MG63 (cell line): Measurements from ENCODE around the gene DCP1A. TPM values are rescaled to one million over a fixed set of nuclear protein-coding genes. Genes with fewer than 3 reads are reported as not detected.
"Not testable (repeated sequence)": the region's sequence is repeated elsewhere in the genome, so short reads cannot be mapped to it uniquely, and the experiment has no call there.

Source experiments
- DNase-seq: peaks from one replicate; pipeline ENCODE4 v3.0.0-alpha.2; 2020
- H3K27me3 ChIP-seq: fragments of 250-450 bp; sonication (Bioruptor Pico); 2 replicates; pipeline ENCODE4 v1.5.1; 2020; ENCODE audit warnings: mild to moderate bottlenecking, moderate library complexity
- H3K36me3 ChIP-seq: fragments of 250-450 bp; sonication (Bioruptor Pico); 2 replicates; pipeline ENCODE4 v1.5.1; 2020; ENCODE audit warnings: mild to moderate bottlenecking, moderate library complexity
- H3K4me3 ChIP-seq: fragments of 250-450 bp; sonication (Bioruptor Pico); 2 replicates; pipeline ENCODE4 v1.5.1; 2020; ENCODE audit warnings: mild to moderate bottlenecking, moderate library complexity
- H3K9me3 ChIP-seq: fragments of 250-450 bp; sonication (Bioruptor Pico); 2 replicates; pipeline ENCODE4 v1.5.1; 2020; ENCODE audit warnings: mild to moderate bottlenecking, moderate library complexity
- total RNA-seq: library from RNA; depleted of rRNA; stranded (reverse); fragments of >200 nt; shearing (Covaris generic); gene quantifications from 2 replicates; pipeline ENCODE4 v1.2.3, GENCODE V29; 2014; ENCODE audit warnings: low replicate concordance

The DCP1A gene
- total RNA-seq, 1 experiment from 2014 or later = 5.9 TPM

DNA sequence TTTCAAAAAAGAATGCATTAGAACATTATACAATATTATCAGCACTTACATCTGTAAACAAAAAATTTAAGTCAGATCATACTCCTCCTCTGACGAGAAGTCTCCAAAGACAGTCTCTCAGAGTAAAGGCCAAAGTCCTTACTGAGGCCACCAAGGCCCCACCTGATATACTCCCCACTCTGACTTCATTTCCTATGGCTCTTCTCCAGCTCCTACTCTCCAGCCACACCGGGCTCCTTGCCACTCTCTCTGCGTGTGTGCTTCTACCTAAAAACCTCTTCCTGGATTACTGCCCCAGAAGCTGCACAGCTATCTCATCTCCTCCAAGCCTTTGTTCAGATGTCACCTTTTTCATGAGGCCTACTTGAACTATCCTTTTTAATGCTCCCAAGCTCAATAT lies 5.0 kb downstream of the DCP1A start:
- Histone ChIP-seq H3K36me3 (peaks cover 24% of the 10 kb centered on the region), H3K9me3 (no peaks in the 10 kb centered on the region), H3K4me3 (no peak overlapping the region), H3K27me3 (no peaks in the 10 kb centered on the region)
- peak; percentile 23 for DNase-seq

DNA sequence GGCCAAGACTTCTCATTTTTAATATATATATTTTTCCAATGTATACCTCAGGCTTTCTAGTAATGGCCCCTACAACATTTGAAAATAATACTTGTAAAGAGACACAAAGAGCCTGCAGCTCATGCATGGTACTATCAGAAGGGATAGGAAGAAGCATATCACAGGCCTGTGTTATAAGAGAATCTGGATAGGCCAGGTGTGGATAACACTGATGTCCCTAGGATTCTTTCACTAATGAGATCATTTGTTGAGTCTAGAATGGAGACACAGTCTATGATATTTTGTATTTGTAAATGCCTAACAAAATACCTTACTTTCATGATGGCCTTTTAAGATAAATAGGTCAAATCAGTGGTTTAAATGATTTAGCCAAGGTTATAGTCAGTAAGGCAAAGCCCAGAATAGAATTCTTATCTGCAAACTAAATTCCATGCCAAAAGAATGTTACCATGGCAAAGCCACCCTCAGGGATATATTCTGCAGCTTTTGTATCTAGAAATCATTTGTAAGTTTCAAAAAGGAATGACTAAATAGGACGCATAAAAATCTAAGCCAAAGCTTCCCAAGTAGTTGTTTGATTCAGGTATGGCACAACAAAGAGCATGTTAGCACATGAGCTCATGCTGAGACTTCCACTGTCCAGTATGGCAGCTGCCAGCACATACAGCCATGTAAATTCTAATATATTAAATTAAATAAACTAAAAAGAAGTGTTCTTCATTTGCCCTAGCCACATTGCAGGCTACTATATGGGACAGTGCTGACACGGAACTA lies 10.0 kb downstream of the DCP1A start:
- DNase-seq = no peak
- peaks cover 16% of the 10 kb centered on the region for H3K36me3 ChIP-seq
- H3K9me3 ChIP-seq = no peaks in the 10 kb centered on the region
- H3K27me3 ChIP-seq = no peaks in the 10 kb centered on the region
- H3K4me3 ChIP-seq = no peak overlapping the region

DNA sequence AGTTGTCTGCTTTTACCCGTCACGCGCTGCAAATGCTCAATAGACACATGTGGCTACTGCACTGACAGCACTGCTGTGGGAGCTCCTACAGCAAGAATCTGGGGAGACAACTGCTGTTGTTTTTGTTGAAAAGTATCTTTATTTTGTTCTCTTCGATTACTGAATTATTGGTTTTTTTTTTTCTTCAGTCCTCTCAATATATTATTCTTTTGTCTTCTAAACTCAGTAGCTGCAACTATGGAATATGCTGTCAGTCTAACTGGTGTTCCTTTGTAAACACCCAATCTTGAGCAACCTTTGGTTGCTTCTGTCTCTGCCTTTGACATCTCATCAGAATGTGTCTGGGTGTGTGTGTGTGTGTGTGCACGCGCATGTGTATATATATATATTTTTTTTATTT lies 12.6 kb downstream of the DCP1A start:
- DNase-seq = no peak
- no peak overlapping the region for H3K4me3 ChIP-seq
- H3K27me3 ChIP-seq = no peaks in the 10 kb centered on the region
- peaks cover 9% of the 10 kb centered on the region for H3K36me3 ChIP-seq
- H3K9me3 ChIP-seq = no peaks in the 10 kb centered on the region

DNA sequence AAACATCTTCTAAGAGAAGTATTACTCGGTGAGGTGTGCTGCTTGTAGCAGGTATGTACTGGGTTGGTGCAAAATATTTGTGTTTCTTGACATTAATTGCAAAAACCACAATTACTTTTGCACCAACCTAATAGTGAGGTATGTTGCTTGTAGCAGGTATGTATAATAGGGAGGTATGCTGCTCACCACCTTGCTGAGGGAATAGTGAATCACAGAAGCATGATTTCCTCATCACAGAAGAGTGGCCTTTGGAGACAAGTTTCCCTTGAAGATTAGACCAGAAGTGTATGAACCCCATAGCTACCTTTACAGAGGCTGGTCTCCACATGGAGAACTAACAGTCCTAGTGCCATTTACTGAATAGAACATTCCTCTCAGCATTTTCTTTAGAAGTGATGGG lies 15.5 kb downstream of the DCP1A start:
- no peaks in the 10 kb centered on the region for H3K27me3 ChIP-seq
- H3K4me3 ChIP-seq = no peak overlapping the region
- peaks cover 7% of the 10 kb centered on the region for H3K36me3 ChIP-seq
- DNase-seq = no peak
- no peaks in the 10 kb centered on the region for H3K9me3 ChIP-seq

DNA sequence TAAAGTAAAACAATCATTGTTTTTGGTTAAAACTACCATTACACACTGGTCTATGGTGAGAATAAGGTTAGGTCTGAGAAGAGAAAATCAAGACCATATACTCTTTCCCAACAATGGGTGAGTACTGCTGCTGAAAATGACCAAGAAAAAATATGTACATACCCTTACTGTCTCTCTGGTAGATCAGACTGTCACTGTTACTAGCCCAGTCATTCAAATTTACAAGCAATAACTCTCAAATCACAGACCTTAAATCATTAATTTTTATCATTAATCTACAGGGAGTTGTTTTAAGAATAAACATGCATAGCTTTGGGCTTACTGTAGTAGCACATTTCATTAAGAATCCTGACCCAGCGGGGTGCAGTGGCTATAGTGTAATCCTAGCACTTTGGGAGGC lies 17.4 kb downstream of the DCP1A start:
- no peak for DNase-seq
- H3K36me3 ChIP-seq = peaks cover 7% of the 10 kb centered on the region
- H3K9me3 ChIP-seq = no peaks in the 10 kb centered on the region
- H3K4me3 ChIP-seq = no peak overlapping the region
- no peaks in the 10 kb centered on the region for H3K27me3 ChIP-seq

DNA sequence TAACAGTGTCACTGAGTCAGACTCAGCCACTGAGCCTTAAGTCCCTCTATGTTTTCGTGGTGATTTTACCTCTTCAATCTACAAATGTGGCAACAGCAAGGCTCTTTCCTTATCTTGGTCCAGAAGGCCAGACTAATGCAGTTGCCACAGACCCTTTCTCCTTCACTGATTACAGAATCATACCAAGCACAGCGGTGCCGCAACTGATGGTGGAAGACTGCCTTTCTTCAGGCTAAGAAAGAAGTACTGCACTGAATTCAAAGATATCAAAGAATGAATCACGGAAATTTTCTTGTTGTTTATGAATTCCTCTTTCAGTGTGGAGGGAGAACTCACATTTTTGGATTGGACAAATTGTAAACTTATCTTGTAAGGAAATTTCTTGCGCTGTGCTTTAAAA lies 18.6 kb downstream of the DCP1A start:
- no peaks in the 10 kb centered on the region for H3K27me3 ChIP-seq
- no peak overlapping the region for H3K4me3 ChIP-seq
- H3K36me3 ChIP-seq = peaks cover 7% of the 10 kb centered on the region
- no peak for DNase-seq
- no peaks in the 10 kb centered on the region for H3K9me3 ChIP-seq

DNA sequence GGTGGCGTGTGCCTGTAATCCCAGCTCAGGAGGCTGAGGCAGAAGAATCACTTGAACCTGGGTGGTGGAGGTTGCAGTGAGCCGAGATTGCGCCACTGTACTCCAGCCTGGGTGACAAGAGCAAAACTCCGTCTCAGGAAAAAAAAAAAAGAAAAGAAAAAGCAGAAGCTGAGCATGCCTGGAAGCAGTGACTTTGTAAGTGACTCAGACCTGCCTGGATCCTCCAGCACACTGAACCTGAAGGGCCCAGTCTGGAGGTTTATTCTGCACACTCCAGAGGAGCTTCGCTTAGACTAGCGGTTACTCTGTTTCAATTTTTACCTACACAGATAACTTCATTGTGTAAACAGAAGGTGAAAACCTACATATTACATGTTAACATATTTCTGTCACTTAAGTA lies 19.4 kb downstream of the DCP1A start:
- not testable (repeated sequence) for H3K36me3 ChIP-seq, H3K9me3 ChIP-seq, H3K4me3 ChIP-seq, DNase-seq, H3K27me3 ChIP-seq

DNA sequence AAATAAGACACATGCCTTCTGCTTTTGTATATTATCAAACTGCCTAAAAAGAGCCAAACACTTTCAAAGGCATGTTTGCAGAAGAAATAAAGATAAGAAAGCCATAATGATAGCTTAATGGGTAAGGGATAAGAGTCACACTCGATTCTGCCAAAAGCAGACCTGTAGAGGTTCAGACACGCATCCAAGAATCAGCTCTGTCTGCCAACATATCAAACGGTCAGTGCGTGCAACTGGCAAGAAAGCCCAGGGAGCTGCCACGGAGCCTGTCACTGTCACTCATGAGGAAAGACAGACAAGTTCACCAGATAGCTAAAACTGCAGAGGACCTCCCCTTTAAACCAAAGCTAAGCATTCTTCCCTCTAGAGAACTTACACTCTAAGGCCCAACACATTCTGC lies 23.2 kb downstream of the DCP1A start:
- no peak for DNase-seq

DNA sequence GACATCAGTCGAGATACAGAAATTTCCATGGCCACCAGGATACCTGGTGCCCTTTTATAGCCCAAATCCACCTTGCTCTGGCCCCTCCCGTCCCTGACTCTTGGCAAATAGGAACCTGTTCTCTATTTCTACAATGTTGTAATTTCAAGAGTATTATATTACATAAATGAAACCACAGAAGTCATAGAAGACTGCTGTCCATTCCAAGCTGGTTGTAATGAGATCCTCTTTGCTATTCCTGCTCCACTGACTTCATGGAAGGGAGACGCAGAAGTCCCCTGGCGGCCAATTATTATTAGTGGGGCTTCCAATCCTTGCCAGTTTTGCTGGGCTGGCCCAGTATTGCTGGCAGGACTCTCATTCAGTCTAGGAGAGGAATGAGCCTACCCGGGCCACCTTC lies 26.6 kb downstream of the DCP1A start:
- no peak for DNase-seq
- H3K4me3 ChIP-seq = no peak overlapping the region
- H3K27me3 ChIP-seq = no peaks in the 10 kb centered on the region
- peaks cover 13% of the 10 kb centered on the region for H3K36me3 ChIP-seq
- no peaks in the 10 kb centered on the region for H3K9me3 ChIP-seq

More for the DNA sequence above, 23.2 kb downstream of the DCP1A start:
- H3K36me3 ChIP-seq = peaks cover 13% of the 10 kb centered on the region
- no peak overlapping the region for H3K4me3 ChIP-seq
- H3K9me3 ChIP-seq = no peaks in the 10 kb centered on the region
- H3K27me3 ChIP-seq = no peaks in the 10 kb centered on the region

DNA sequence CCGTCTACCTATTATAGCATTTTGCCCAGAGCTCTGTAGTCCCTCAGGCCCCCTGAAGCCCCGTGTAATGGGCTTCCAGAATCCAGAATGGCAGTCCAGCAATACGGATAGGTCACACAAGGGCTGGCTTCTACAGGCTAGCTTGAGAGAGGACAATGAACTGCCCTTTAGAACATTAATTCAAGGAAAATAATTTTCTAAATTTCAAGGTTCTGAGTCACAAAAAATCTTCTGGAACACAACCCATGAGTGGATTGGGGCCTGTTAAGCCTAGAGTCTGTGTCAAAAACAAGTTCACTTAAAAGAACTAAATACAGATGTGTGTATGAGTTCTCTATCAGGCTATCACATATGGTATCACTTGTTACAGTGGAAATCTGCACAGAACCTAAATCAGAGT lies 28.8 kb downstream of the DCP1A start:
- Histone ChIP-seq H3K36me3 (peaks cover 13% of the 10 kb centered on the region), H3K9me3 (no peaks in the 10 kb centered on the region), H3K27me3 (no peaks in the 10 kb centered on the region), H3K4me3 (no peak overlapping the region)
- DNase-seq = no peak

DNA sequence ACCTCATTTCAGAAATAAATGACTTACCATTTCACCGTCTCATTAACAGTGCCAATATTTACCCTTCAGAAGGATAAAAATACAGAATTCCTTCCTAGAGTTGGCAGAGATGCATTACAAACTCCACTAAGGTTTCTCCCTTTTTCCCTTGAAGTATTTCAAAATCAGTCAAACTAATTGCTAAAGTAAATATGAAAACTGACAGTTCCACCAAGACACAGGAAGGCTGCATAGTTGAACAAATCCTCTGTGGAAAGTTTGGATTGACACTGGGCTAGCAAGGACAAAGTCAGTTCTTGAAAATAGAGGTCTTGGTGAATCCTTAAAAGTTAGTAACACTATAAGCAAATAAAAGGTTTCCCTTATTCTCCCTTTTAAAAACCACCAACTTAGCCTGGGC lies 34.5 kb downstream of the DCP1A start:
- no peaks in the 10 kb centered on the region for H3K27me3 ChIP-seq
- DNase-seq = no peak
- H3K4me3 ChIP-seq = no peak overlapping the region
- H3K9me3 ChIP-seq = no peaks in the 10 kb centered on the region
- peaks cover 16% of the 10 kb centered on the region for H3K36me3 ChIP-seq

DNA sequence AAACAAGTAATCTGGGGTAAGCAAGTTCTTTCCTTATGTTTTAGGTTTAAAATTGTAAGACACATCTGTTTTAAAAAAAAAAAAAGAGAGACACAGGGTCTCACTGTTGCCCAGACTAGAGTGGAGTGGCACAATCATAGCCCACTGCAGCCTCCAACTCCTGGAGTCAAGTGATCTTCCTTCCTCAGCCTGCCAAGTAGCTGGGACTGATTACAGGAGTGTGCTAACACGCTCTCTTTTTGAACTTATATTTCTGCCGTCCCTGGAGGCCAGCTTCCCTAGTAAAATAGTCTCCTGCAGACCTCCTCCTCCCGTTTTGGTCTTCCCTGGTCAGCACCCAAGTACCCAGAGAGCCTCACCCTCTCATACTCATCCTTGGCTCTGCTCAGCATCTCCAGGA lies 35.5 kb downstream of the DCP1A start:
- H3K36me3 ChIP-seq = peaks cover 16% of the 10 kb centered on the region
- H3K4me3 ChIP-seq = no peak overlapping the region
- H3K9me3 ChIP-seq = no peaks in the 10 kb centered on the region
- no peak for DNase-seq
- no peaks in the 10 kb centered on the region for H3K27me3 ChIP-seq

DNA sequence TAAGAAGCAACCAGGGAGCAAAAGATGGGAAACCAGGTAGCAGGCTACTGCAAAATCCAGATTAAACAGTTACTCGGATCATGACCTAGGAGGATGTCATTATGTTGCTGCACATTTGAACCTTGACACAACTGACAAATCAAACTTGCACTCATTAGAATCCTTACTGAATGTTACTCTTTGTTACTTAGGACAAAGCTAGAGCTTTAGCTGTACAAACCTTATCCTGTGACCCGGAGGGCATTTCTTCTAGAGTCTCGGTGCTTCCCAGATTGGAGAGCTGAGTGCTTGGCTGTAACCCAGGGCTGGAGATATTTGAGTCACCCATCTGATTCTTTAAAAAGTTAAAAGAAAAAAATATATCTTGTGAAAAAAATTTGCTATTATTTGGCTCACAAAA lies 43.4 kb downstream of the DCP1A start:
- no peak for DNase-seq
- H3K36me3 ChIP-seq = peaks cover 11% of the 10 kb centered on the region
- no peak overlapping the region for H3K4me3 ChIP-seq
- H3K27me3 ChIP-seq = no peaks in the 10 kb centered on the region
- no peaks in the 10 kb centered on the region for H3K9me3 ChIP-seq

DNA sequence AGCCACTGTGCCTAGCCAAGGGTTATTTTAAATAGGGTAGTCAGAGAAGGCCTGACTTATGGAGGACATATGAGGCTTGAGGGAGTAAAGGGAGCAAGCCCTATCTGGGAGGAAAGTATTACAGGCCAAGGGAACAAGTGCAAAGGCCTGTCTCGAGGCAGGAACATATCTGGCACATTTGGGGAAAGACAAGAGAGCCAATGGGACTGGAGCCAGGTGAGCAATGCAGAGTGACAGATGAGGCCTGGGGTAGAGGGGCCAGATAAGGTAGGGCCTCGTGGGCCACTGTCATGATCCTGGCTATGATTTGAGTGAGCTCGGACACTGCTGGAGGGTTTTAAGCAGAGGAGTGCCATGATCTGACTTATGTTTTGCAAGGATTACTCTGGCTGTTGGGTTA lies 43.8 kb downstream of the DCP1A start:
- Histone ChIP-seq H3K36me3 (peaks cover 15% of the 10 kb centered on the region), H3K4me3 (no peak overlapping the region), H3K27me3 (no peaks in the 10 kb centered on the region), H3K9me3 (no peaks in the 10 kb centered on the region)
- DNase-seq = no peak

DNA sequence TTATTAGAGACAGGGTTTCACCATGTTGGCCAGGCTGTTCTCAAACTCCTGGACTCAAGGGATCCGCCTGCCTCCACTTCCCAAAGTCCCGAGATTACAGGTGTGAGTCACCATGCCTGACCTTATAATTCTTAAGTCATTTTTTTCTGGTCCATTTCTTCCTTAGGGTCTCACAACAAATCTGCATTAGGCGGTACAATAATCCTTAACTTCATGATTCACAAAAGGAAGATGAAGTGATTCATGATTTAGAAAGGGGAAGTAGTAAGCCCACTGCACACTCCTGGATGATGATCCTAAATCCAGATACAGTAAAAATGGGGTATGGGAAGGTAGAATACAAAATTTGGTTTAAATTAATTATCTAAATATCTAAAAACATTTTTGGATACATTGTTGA lies 46.5 kb downstream of the DCP1A start:
- H3K27me3 ChIP-seq = no peaks in the 10 kb centered on the region
- peaks cover 17% of the 10 kb centered on the region for H3K36me3 ChIP-seq
- H3K9me3 ChIP-seq = no peaks in the 10 kb centered on the region
- no peak for DNase-seq
- H3K4me3 ChIP-seq = no peak overlapping the region

DNA sequence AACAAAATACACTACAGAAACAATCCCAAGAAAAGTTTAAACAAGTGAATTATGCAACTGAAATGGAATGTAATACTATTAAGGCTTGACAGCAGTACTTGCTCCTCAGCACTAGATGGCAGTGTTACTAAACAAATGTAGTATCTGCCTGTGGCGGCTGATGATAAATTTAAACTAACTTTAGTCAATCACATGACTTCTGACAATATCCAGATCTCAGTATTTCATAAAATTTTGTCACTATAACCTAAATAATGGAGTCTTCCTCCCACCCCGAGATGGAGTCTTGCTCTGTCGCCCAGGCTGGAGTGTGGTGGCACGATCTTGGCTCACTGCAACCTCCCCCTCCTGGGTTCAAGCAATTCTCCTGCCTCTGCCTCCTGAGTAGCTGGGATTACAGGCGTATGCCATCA lies 47.7 kb downstream of the DCP1A start:
- DNase-seq, H3K9me3 ChIP-seq, H3K27me3 ChIP-seq, H3K4me3 ChIP-seq: not testable (repeated sequence)
- H3K36me3 ChIP-seq = peaks cover 16% of the 10 kb centered on the region

DNA sequence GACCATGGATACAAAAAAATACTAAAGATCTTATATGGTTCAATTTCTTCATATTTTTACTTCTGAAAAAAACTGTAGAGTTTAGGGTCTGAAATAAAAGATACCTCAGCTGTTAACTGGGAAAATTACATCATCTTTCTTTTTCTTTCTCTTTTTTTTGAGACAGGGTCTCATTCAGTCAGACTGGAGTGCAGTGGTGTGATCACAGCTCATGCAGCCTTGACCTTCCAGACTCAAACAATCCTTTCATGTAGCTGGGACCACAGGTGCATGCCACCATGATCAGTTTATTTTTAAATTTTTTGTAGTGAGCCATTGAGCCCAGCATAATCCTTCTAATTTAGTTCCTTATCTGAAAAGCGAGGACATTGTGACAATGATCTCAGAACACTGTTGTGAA lies 51.9 kb downstream of the DCP1A start:
- Histone ChIP-seq H3K9me3 (no peaks in the 10 kb centered on the region), H3K4me3 (no peak overlapping the region)
- DNase-seq = no peak

DNA sequence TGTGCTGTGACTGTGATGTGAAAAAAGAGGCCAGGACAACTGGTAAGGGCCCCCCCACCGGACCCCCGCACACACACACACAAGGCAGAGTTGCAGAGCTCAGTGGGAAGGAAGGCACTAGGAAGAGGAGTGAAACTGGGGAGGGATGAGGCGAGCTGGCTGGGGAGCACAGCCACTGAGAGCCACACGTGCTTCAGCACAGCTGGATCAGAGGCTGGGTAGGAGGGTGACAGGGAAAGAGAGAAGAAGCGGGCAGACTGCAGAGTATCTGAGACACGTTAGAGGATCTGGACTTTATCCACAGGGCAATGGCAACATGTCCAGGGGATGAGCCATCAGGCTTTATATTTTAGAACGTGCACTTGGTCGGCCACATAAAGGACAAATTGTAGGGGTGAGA lies 53.5 kb downstream of the DCP1A start:
- H3K27me3 ChIP-seq = no peaks in the 10 kb centered on the region
- no peak for DNase-seq
- no peaks in the 10 kb centered on the region for H3K9me3 ChIP-seq
- H3K36me3 ChIP-seq = peaks cover 11% of the 10 kb centered on the region
- H3K4me3 ChIP-seq = no peak overlapping the region

More for the DNA sequence above, 51.9 kb downstream of the DCP1A start:
- Histone ChIP-seq H3K27me3 (no peaks in the 10 kb centered on the region), H3K36me3 (peaks cover 17% of the 10 kb centered on the region)
